Measurements from ENCODE around the gene TSC22D3. TPM values are rescaled to one million over a fixed set of nuclear protein-coding genes. Genes with fewer than 3 reads are reported as not detected.
"Not testable (repeated sequence)": the region's sequence is repeated elsewhere in the genome, so short reads cannot be mapped to it uniquely, and the experiment has no call there.

Gene TSC22D3
- total RNA-seq, 1 donor from 2014 or later = 107 TPM

GRCh38 chrX:107686026-107686425 is 89.6 kb downstream of the TSC22D3 start:
- no peak overlapping the region for H3K27ac Mint-ChIP-seq (ENCODE audit: unreplicated experiment)
- H3K4me3 Mint-ChIP-seq (ENCODE audit: unreplicated experiment) = no peak overlapping the region
- TF ChIP-seq CTCF (IDR thresholded peaks at IDR 0.05; ENCODE audit: partially characterized antibody, unreplicated experiment) = no peak
- H3K36me3 Mint-ChIP-seq (ENCODE audit: unreplicated experiment) = no peaks in the 10 kb centered on the region
- no peak for DNase-seq
- peaks cover 4% of the 10 kb centered on the region for H3K27me3 Mint-ChIP-seq (ENCODE audit: unreplicated experiment)
- H3K9me3 Mint-ChIP-seq (ENCODE audit: unreplicated experiment) = peaks cover 1% of the 10 kb centered on the region
- H3K4me1 Mint-ChIP-seq (ENCODE audit: low read depth, unreplicated experiment) = peaks cover 6% of the 10 kb centered on the region

- H3K9me3 Mint-ChIP-seq (ENCODE audit: unreplicated experiment); DNase-seq; H3K4me3 Mint-ChIP-seq (ENCODE audit: unreplicated experiment); H3K36me3 Mint-ChIP-seq (ENCODE audit: unreplicated experiment); H3K27ac Mint-ChIP-seq (ENCODE audit: unreplicated experiment); H3K4me1 Mint-ChIP-seq (ENCODE audit: low read depth, unreplicated experiment); H3K27me3 Mint-ChIP-seq (ENCODE audit: unreplicated experiment): not testable (repeated sequence)
Observed at GRCh38 chrX:107685586-107685985, 90.0 kb downstream of the TSC22D3 start.

GRCh38 chrX:107684956-107685385 is 90.6 kb downstream of the TSC22D3 start:
- DNase-seq = no peak
- Mint-ChIP-seq H3K36me3 (ENCODE audit: unreplicated experiment) (no peaks in the 10 kb centered on the region), H3K4me1 (ENCODE audit: low read depth, unreplicated experiment) (peaks cover 6% of the 10 kb centered on the region), H3K4me3 (ENCODE audit: unreplicated experiment) (no peak overlapping the region), H3K9me3 (ENCODE audit: unreplicated experiment) (peaks cover 1% of the 10 kb centered on the region), H3K27me3 (ENCODE audit: unreplicated experiment) (peaks cover 8% of the 10 kb centered on the region), H3K27ac (ENCODE audit: unreplicated experiment) (no peak overlapping the region)
- no peak for TF ChIP-seq CTCF (IDR thresholded peaks at IDR 0.05; ENCODE audit: partially characterized antibody, unreplicated experiment)

GRCh38 chrX:107683931-107684330 is 91.7 kb downstream of the TSC22D3 start:
- Mint-ChIP-seq H3K27me3 (ENCODE audit: unreplicated experiment) (peaks cover 9% of the 10 kb centered on the region), H3K9me3 (ENCODE audit: unreplicated experiment) (peaks cover 1% of the 10 kb centered on the region), H3K4me1 (ENCODE audit: low read depth, unreplicated experiment) (peaks cover 6% of the 10 kb centered on the region), H3K4me3 (ENCODE audit: unreplicated experiment) (no peak overlapping the region), H3K36me3 (ENCODE audit: unreplicated experiment) (no peaks in the 10 kb centered on the region), H3K27ac (ENCODE audit: unreplicated experiment) (no peak overlapping the region)
- TF ChIP-seq CTCF (IDR thresholded peaks at IDR 0.05; ENCODE audit: partially characterized antibody, unreplicated experiment) = no peak
- no peak for DNase-seq

GRCh38 chrX:107683124-107683895 is 92.3 kb downstream of the TSC22D3 start:
- Mint-ChIP-seq H3K9me3 (ENCODE audit: unreplicated experiment) (peaks cover 1% of the 10 kb centered on the region), H3K27ac (ENCODE audit: unreplicated experiment) (no peak overlapping the region), H3K27me3 (ENCODE audit: unreplicated experiment) (peaks cover 8% of the 10 kb centered on the region), H3K36me3 (ENCODE audit: unreplicated experiment) (no peaks in the 10 kb centered on the region), H3K4me1 (ENCODE audit: low read depth, unreplicated experiment) (peaks cover 6% of the 10 kb centered on the region), H3K4me3 (ENCODE audit: unreplicated experiment) (no peak overlapping the region)
- no peak for DNase-seq
- no peak for TF ChIP-seq CTCF (IDR thresholded peaks at IDR 0.05; ENCODE audit: partially characterized antibody, unreplicated experiment)
